HCT116 (cell line): Measurements from ENCODE around the gene COL18A1. TPM values are rescaled to one million over a fixed set of nuclear protein-coding genes. Genes with fewer than 3 reads are reported as not detected.

Experiments
- ATAC-seq: fragments of 200-7000 bp; cut with Tn5 transposase; 2 replicates; pipeline ENCODE4 v1.9.1; 2020; ENCODE audit warnings: mild to moderate bottlenecking, moderate library complexity
- BruUV-seq: library from RNA; stranded (reverse); fragments of 400-500 nt; replicated peaks from 2 replicates; lab custom pipeline; 2021; lab: Mats Ljungman, UMichigan
- CTCF ChIA-PET: fragments of 300-600 bp; sonication (Branson Sonifier 250); formaldehyde crosslinking; loops from one replicate; lab custom pipeline; 2021; ENCODE audit warnings: antibody characterized with exemption; lab: Charles Lee
- POLR2A ChIA-PET: fragments of 300-600, 350-600 bp; sonication (Branson Sonifier 250); formaldehyde crosslinking; loops from one replicate; lab custom pipeline; 2021; ENCODE audit warnings: antibody characterized with exemption; lab: Charles Lee
- RAD21 ChIA-PET, 2 experiments: fragments of 300-600 bp; sonication (Branson Sonifier 250); formaldehyde crosslinking; loops; one replicate each; lab custom pipeline; 2023; ENCODE audit warnings: low total read pairs in 2 of 2; ENCODE audit not compliant: uncharacterized antibody in 2 of 2, unreplicated experiment in 2 of 2, low non-redundant PET in 1 of 2; lab: Charles Lee
- DNase-seq: peaks from one replicate; pipeline ENCODE4 v3.0.0-alpha.2; 2010; ENCODE audit warnings: low read depth, low spot score
- H2AFZ ChIP-seq: fragments of 200-600 bp; shearing (Covaris generic), sonication (generic); 2 replicates; pipeline ENCODE4 v1.6.1; 2017; ENCODE audit warnings: low read depth, mixed run types, mixed read lengths, antibody characterized with exemption, low read length; ENCODE audit not compliant: poor library complexity, severe bottlenecking
- H3K27ac ChIP-seq: 2 replicates; pipeline ENCODE4 v1.5.1; 2012; ENCODE audit warnings: low read depth, low read length
- H3K27me3 ChIP-seq: fragments of 200-600 bp; sonication (generic); 2 replicates; pipeline ENCODE4 v1.6.1; 2016; ENCODE audit warnings: mixed run types, low read length, mixed read lengths; ENCODE audit not compliant: insufficient read depth
- H3K36me3 ChIP-seq, 2 experiments: fragments of 200-500 bp in 1 of 2; fragments of 200-600 bp in 1 of 2; sonication (Bioruptor generic) in 1 of 2; sonication (generic) in 1 of 2; 2 replicates each; pipeline versions ENCODE4 v1.5.1 to v1.6.1; 2014 to 2016; ENCODE audit warnings: low read length in 2 of 2, inconsistent platforms in 1 of 2, mixed read lengths in 1 of 2, mixed run types in 1 of 2; ENCODE audit not compliant: insufficient read depth in 2 of 2, control insufficient read depth in 1 of 2
- H3K4me1 ChIP-seq, 2 experiments: fragments of 200-600 bp in 1 of 2; sonication (generic) in 1 of 2; 2 replicates each; pipeline versions ENCODE4 v1.5.1 to v1.6.1; 2012 to 2017; ENCODE audit warnings: low read length in 2 of 2, inconsistent platforms in 1 of 2, mild to moderate bottlenecking in 1 of 2, mixed read lengths in 1 of 2, mixed run types in 1 of 2, moderate library complexity in 1 of 2; ENCODE audit not compliant: insufficient read depth in 2 of 2, control insufficient read depth in 1 of 2
- H3K4me2 ChIP-seq: fragments of 200-600 bp; sonication (generic); 2 replicates; pipeline ENCODE4 v1.6.1; 2017; ENCODE audit warnings: mixed run types, low read length, mixed read lengths
- H3K4me3 ChIP-seq, 2 experiments: fragments of 200-600 bp in 1 of 2; sonication (generic) in 1 of 2; replicated peaks in 1 of 2; 2 replicates each; pipeline ENCODE4 v1.5.1; 2011 to 2016; ENCODE audit warnings: low read length in 2 of 2, control low read depth in 1 of 2, low read depth in 1 of 2, mild to moderate bottlenecking in 1 of 2, mixed read lengths in 1 of 2, mixed run types in 1 of 2
- H3K79me2 ChIP-seq: fragments of 200-600 bp; sonication (generic); 2 replicates; pipeline ENCODE4 v1.6.1; 2017; ENCODE audit warnings: mild to moderate bottlenecking, mixed run types, low read length, moderate library complexity, mixed read lengths; ENCODE audit not compliant: insufficient read depth
- H3K9ac ChIP-seq: fragments of 200-600 bp; sonication (generic); 2 replicates; pipeline ENCODE4 v1.6.1; 2016; ENCODE audit warnings: low read length, mixed read lengths
- H3K9me2 ChIP-seq: fragments of 200-600 bp; sonication (generic), shearing (Covaris generic); 2 replicates; pipeline ENCODE4 v1.6.1; 2017; ENCODE audit warnings: mixed run types, mild to moderate bottlenecking, moderate library complexity; ENCODE audit not compliant: insufficient read depth
- H3K9me3 ChIP-seq, 2 experiments: fragments of 200-500 bp in 1 of 2; fragments of 200-600 bp in 1 of 2; sonication (Bioruptor generic) in 1 of 2; sonication (generic) in 1 of 2; 2 replicates each; pipeline ENCODE4 v1.6.1; 2014 to 2017; ENCODE audit warnings: low read length in 2 of 2, mixed read lengths in 2 of 2, inconsistent platforms in 1 of 2, low read depth in 1 of 2, mild to moderate bottlenecking in 1 of 2, mixed run types in 1 of 2, moderate library complexity in 1 of 2; ENCODE audit not compliant: control insufficient read depth in 1 of 2, insufficient read depth in 1 of 2
- H4K20me1 ChIP-seq: fragments of 200-600 bp; sonication (generic), shearing (Covaris generic); 2 replicates; pipeline ENCODE4 v1.6.1; 2017; ENCODE audit warnings: mixed run types, mild to moderate bottlenecking, moderate library complexity; ENCODE audit not compliant: insufficient read depth
- ATF3 ChIP-seq: IDR thresholded peaks from 2 replicates; pipeline ENCODE4 v1.6.1; 2012
- CBX3 ChIP-seq: IDR thresholded peaks from 2 replicates; pipeline ENCODE4 v1.6.1; 2012; ENCODE audit warnings: low read depth
- CEBPB ChIP-seq: IDR thresholded peaks from 2 replicates; pipeline ENCODE4 v1.6.1; 2012; ENCODE audit warnings: low read depth
- EGR1 ChIP-seq: IDR thresholded peaks from 2 replicates; pipeline ENCODE4 v1.6.1; 2012; ENCODE audit warnings: low read depth
- ELF1 ChIP-seq: IDR thresholded peaks from 2 replicates; pipeline ENCODE4 v1.6.1; 2012; ENCODE audit warnings: low read depth, borderline replicate concordance
- EZH2 ChIP-seq: fragments of 200-600 bp; sonication (generic); IDR thresholded peaks from 2 replicates; pipeline ENCODE4 v1.6.1; 2017; ENCODE audit warnings: antibody characterized with exemption, mixed run types
- EZH2phosphoT487 ChIP-seq: fragments of 200-600 bp; IDR thresholded peaks from 2 replicates; pipeline ENCODE4 v1.6.1; 2018; ENCODE audit warnings: antibody characterized with exemption, borderline replicate concordance
- FOSL1 ChIP-seq: IDR thresholded peaks from 2 replicates; pipeline ENCODE4 v1.6.1; 2012; ENCODE audit warnings: low read depth
- JUND ChIP-seq: IDR thresholded peaks from 2 replicates; pipeline ENCODE4 v1.6.1; 2012
- POLR2A ChIP-seq: IDR thresholded peaks from 2 replicates; pipeline ENCODE4 v1.7.0; 2011; ENCODE audit warnings: borderline replicate concordance; ENCODE audit not compliant: insufficient read depth, insufficient read length; ENCODE audit errors: extremely low read depth
- POLR2AphosphoS5 ChIP-seq: IDR thresholded peaks from 2 replicates; pipeline ENCODE4 v1.6.1; 2011; ENCODE audit warnings: mild to moderate bottlenecking, low read depth, low read length, moderate library complexity
- RAD21 ChIP-seq: IDR thresholded peaks from 2 replicates; pipeline ENCODE4 v1.6.1; 2012; ENCODE audit warnings: low read depth, mild to moderate bottlenecking
- SIN3A ChIP-seq: IDR thresholded peaks from 2 replicates; pipeline ENCODE4 v1.6.1; 2012; ENCODE audit warnings: low read depth
- SP1 ChIP-seq: IDR thresholded peaks from 2 replicates; pipeline ENCODE4 v1.6.1; 2012; ENCODE audit warnings: low read depth
- SRF ChIP-seq: IDR thresholded peaks from 2 replicates; pipeline ENCODE4 v1.6.1; 2012; ENCODE audit warnings: low read depth
- TCF7L2 ChIP-seq: IDR thresholded peaks from 2 replicates; pipeline ENCODE4 v1.7.0; 2011; ENCODE audit warnings: borderline replicate concordance, inconsistent platforms; ENCODE audit not compliant: insufficient read depth, insufficient read length; ENCODE audit errors: extremely low read depth
- YY1 ChIP-seq: IDR thresholded peaks from 2 replicates; pipeline ENCODE4 v1.6.1; 2011; ENCODE audit warnings: low read length, low read depth, moderate library complexity, mild to moderate bottlenecking; ENCODE audit not compliant: insufficient replicate concordance; ENCODE audit errors: extremely low read depth
- ZFX ChIP-seq: fragments of 450-650 bp; IDR thresholded peaks from 2 replicates; pipeline ENCODE4 v1.6.1; 2017
- ZNF274 ChIP-seq: fragments of 200-500 bp; sonication (Bioruptor generic); IDR thresholded peaks from 2 replicates; pipeline ENCODE4 v1.6.1; 2014; ENCODE audit warnings: mild to moderate bottlenecking, low read depth, low read length, inconsistent platforms
- intact Hi-C: fragments of 100-400 bp; cut with micrococcal nuclease; formaldehyde crosslinking; loops from 2 replicates; pipeline ENCODE4 v1.10.0; 2022
- total RNA-seq: library from RNA; stranded (reverse); gene quantifications from one replicate; pipeline ENCODE4 v1.2.1, GENCODE V29; 2021; ENCODE audit not compliant: unreplicated experiment
- TF ChIP-seq, protein P1 (sequence below): IDR thresholded peaks from 2 replicates; pipeline ENCODE4 v1.6.1; 2012

COL18A1 gene
- total RNA-seq, 1 experiment from 2014 or later, result 59.5 TPM

- Histone ChIP-seq H3K27ac (no peak overlapping the region), H3K4me3 (no peak overlapping the region), H3K9ac (no peak overlapping the region), H3K4me1 (peaks cover 0 to 12% of the 10 kb centered on the region in 2 experiments; a peak in 1 of 4 replicates), H3K36me3 (no peaks in the 10 kb centered on the region), H3K9me3 (no peaks in the 10 kb centered on the region), H4K20me1 (no peaks in the 10 kb centered on the region), H3K27me3 (no peaks in the 10 kb centered on the region), H2AFZ (no peak overlapping the region), H3K9me2 (no peaks in the 10 kb centered on the region), H3K79me2 (no peaks in the 10 kb centered on the region), H3K4me2 (no peak overlapping the region)
- intact Hi-C loops, result no loop called here
- ChIA-PET CTCF (no interaction called here), POLR2A (no interaction called here), RAD21 (no interaction called here)
- ATAC-seq (no peak), DNase-seq (no peak)
- BruUV-seq, result no TSS peak
- no peak for TF ChIP-seq ZFX
- TF ChIP-seq YY1, result no peak
These were observed 16.2 kb upstream of the COL18A1 start for GRCh38 chr21:45388611-45389296.

DNA sequence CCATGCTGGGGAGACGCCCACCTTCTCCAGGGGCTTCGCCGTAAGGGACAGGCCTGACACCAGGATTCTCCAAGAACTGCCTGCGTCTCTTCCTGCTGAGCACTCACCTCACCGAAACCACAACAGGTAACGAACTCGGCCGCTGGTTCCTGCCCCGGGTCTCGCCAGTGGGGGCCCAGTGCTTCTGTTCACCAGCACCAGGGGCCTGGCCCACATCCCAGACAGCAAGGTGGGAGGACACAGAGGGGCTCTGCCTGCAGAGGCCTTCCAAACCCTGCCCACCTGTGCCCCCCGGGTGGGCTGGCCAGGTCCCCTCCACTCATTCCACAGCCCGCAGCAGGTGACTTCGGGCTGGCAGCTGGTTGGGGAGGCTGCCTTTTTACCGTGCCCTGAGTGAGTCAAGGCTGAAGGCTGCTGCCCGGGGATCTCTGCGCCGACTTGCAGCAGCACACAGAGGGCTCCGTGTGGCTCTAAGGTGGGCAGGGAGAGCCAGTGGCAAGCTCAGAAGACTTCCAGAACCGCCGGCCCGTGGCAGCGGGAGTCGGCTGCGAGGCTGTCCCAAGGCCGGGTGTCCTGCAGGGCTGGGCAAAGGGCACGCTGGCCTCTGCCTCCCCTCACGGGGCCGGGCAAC, 14.7 kb upstream of the COL18A1 start:
- H3K9me3 ChIP-seq, result no peaks in the 10 kb centered on the region
- TF ChIP-seq, protein P1, sequence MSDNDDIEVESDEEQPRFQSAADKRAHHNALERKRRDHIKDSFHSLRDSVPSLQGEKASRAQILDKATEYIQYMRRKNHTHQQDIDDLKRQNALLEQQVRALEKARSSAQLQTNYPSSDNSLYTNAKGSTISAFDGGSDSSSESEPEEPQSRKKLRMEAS, result no peak
- TF ChIP-seq POLR2AphosphoS5, result no peak
- TF ChIP-seq SRF, result no peak
- TF ChIP-seq ATF3, result no peak
- no peak for TF ChIP-seq SP1
- TF ChIP-seq YY1, result no peak
- TF ChIP-seq TCF7L2, result no peak
- no peak for TF ChIP-seq CEBPB
- TF ChIP-seq RAD21, result no peak
- TF ChIP-seq JUND, result no peak
- TF ChIP-seq EZH2, result no peak
- no peak for TF ChIP-seq ZFX
- no peak for TF ChIP-seq CBX3
- TF ChIP-seq SIN3A, result no peak
- TF ChIP-seq EZH2phosphoT487, result no peak
- TF ChIP-seq FOSL1, result no peak
- TF ChIP-seq EGR1, result no peak
- TF ChIP-seq POLR2A, result no peak
- TF ChIP-seq ELF1, result no peak
- TF ChIP-seq ZNF274, result no peak
- no peaks in the 10 kb centered on the region for H3K9me2 ChIP-seq
- POLR2A ChIA-PET, result no interaction called here
- CTCF ChIA-PET, result no interaction called here
- ATAC-seq (no peak), DNase-seq (no peak)
- no peaks in the 10 kb centered on the region for H3K79me2 ChIP-seq
- no peak overlapping the region for H3K27ac ChIP-seq
- no peak overlapping the region for H3K9ac ChIP-seq
- H3K4me3 ChIP-seq, result no peak overlapping the region
- no peaks in the 10 kb centered on the region for H3K27me3 ChIP-seq
- peaks cover 0 to 12% of the 10 kb centered on the region in 2 experiments; a peak in 1 of 4 replicates for H3K4me1 ChIP-seq
- H4K20me1 ChIP-seq, result no peaks in the 10 kb centered on the region
- H2AFZ ChIP-seq, result no peak overlapping the region
- BruUV-seq, result no TSS peak
- RAD21 ChIA-PET, result no interaction called here
- H3K4me2 ChIP-seq, result no peak overlapping the region
- H3K36me3 ChIP-seq, result no peaks in the 10 kb centered on the region
- intact Hi-C loops, result no loop called here
